GM12892 (cell line): ENCODE measurements around the gene TRPV3.

Experiments used
- POLR2A ChIP-seq: IDR thresholded peaks from 2 replicates; pipeline ENCODE4 v1.6.1; 2011; ENCODE audit warnings: low read depth, low read length, control low read depth
- POLR2AphosphoS5 ChIP-seq: IDR thresholded peaks from 2 replicates; pipeline ENCODE4 v1.6.1; 2011; ENCODE audit warnings: low read depth, low read length, control low read depth
- TAF1 ChIP-seq: IDR thresholded peaks from 2 replicates; pipeline ENCODE4 v1.6.1; 2011; ENCODE audit warnings: low read depth, mild to moderate bottlenecking, control low read depth, low read length, borderline replicate concordance

- TF ChIP-seq POLR2A: no peak
- TF ChIP-seq POLR2AphosphoS5: no peak
- no peak for TF ChIP-seq TAF1
Observed at GRCh38 chr17:3546997-3547396, 10.6 kb downstream of the TRPV3 start.
